Measurements from ENCODE around the gene NINL.

DNA sequence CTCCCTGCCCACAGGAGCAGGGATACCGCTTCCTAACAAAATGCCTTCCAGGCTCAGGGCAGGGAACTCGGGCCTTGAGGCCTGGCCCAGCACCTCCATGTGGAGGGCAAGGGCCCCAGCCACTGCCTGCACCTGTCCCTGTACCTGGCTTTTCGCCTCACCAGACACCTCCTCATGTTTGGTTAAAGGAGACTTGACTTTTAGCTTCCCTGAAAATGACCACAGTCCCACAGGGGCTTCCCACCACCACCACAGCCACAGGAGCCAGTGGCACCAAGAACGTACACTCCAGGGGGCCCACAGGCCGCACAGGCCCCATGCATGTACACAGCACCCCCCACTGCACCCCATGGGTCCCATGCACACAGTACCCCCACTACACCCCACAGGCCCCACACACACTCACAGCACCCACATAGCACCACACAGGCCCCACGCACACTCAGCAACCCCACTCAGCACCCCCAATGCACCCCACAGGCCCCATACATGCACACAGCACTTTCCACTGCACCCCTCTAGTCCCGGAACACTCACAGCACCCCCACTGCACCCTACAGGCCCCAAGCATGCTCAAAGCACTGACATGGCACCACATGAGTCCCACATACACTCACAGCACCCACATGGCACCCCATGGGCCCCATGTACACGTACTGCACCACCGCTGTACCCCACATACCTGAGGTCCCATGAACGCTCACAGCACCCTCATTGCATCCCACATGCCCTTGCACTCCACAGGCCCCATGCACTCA is 91.4 kb downstream of the NINL start:
- no peak for TF ChIP-seq EZH2 (IDR thresholded peaks at IDR 0.05; ENCODE audit: borderline replicate concordance, low read length)
- TF ChIP-seq, protein P1, sequence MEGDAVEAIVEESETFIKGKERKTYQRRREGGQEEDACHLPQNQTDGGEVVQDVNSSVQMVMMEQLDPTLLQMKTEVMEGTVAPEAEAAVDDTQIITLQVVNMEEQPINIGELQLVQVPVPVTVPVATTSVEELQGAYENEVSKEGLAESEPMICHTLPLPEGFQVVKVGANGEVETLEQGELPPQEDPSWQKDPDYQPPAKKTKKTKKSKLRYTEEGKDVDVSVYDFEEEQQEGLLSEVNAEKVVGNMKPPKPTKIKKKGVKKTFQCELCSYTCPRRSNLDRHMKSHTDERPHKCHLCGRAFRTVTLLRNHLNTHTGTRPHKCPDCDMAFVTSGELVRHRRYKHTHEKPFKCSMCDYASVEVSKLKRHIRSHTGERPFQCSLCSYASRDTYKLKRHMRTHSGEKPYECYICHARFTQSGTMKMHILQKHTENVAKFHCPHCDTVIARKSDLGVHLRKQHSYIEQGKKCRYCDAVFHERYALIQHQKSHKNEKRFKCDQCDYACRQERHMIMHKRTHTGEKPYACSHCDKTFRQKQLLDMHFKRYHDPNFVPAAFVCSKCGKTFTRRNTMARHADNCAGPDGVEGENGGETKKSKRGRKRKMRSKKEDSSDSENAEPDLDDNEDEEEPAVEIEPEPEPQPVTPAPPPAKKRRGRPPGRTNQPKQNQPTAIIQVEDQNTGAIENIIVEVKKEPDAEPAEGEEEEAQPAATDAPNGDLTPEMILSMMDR (conservative IDR thresholded peaks at IDR 0.05 in 1 of 2, IDR thresholded peaks at IDR 0.05 in 1 of 2; ENCODE audit: extremely low read depth in 1 of 2, insufficient read depth in 1 of 2, low read depth in 1 of 2, low read length in 2 of 2), result no peak
